Smooth muscle cell (in vitro differentiated cells): ENCODE measurements around the gene PRLHR. TPM values are rescaled to one million over a fixed set of nuclear protein-coding genes. Genes with fewer than 3 reads are reported as not detected.

Experiments used
- DNase-seq: peaks from one replicate; lab custom pipeline; 2025; ENCODE audit not compliant: unreplicated experiment; lab: John Stamatoyannopoulos, UW
- H2AFZ ChIP-seq: fragments of 200-600 bp; sonication (generic); 2 replicates; pipeline ENCODE4 v1.6.0; 2016; ENCODE audit warnings: antibody characterized with exemption, low read depth, mild to moderate bottlenecking
- H3F3A ChIP-seq: fragments of 200-600 bp; sonication (generic); 2 replicates; pipeline ENCODE4 v1.6.0; 2017; ENCODE audit warnings: antibody characterized with exemption, low read depth
- H3K27ac ChIP-seq: fragments of 200-600 bp; sonication (generic); 2 replicates; pipeline ENCODE4 v1.5.1; 2016; ENCODE audit warnings: low read depth, mild to moderate bottlenecking
- H3K27me3 ChIP-seq: fragments of 200-600 bp; sonication (generic); 2 replicates; pipeline ENCODE4 v1.6.1; 2016; ENCODE audit warnings: low read depth, mild to moderate bottlenecking
- H3K36me3 ChIP-seq: fragments of 200-600 bp; sonication (generic); 2 replicates; pipeline ENCODE4 v1.5.1; 2016; ENCODE audit warnings: low read depth
- H3K4me1 ChIP-seq: fragments of 200-600 bp; sonication (generic); 2 replicates; pipeline ENCODE4 v1.5.1; 2016; ENCODE audit warnings: low read depth
- H3K4me2 ChIP-seq: fragments of 200-600 bp; sonication (generic); 2 replicates; pipeline ENCODE4 v1.6.0; 2016; ENCODE audit warnings: mild to moderate bottlenecking
- H3K4me3 ChIP-seq: fragments of 200-600 bp; sonication (generic); 2 replicates; pipeline ENCODE4 v1.5.1; 2016; ENCODE audit warnings: mild to moderate bottlenecking
- H3K79me2 ChIP-seq: fragments of 200-600 bp; sonication (generic); 2 replicates; pipeline ENCODE4 v1.6.0; 2016; ENCODE audit warnings: low read depth, mild to moderate bottlenecking
- H3K9ac ChIP-seq: fragments of 200-600 bp; sonication (generic); 2 replicates; pipeline ENCODE4 v1.6.0; 2016; ENCODE audit warnings: low read depth
- H3K9me3 ChIP-seq: fragments of 200-600 bp; sonication (generic); replicated peaks from 2 replicates; pipeline ENCODE4 v1.5.1; 2016; ENCODE audit warnings: low read depth
- H4K20me1 ChIP-seq: fragments of 200-600 bp; sonication (generic); 2 replicates; pipeline ENCODE4 v1.6.0; 2016; ENCODE audit warnings: low read depth
- WGBS: methylation state at CpG from one replicate; pipeline ENCODE4 v1.1.7; 2016; ENCODE audit warnings: low lambda C conversion rate; 5-methylcytosine and 5-hydroxymethylcytosine counted together
- polyA plus RNA-seq: library from polyadenylated mRNA; unstranded; fragments of >200 nt; fragmentation: Nextera tagmentation; extraction: Ambion mirVana; gene quantifications from 2 replicates; pipeline ENCODE4 v1.2.1, GENCODE V29; 2016
- total RNA-seq: library from RNA; depleted of rRNA; stranded (reverse); fragments of >200 nt; gene quantifications from 2 replicates; pipeline ENCODE4 v1.2.3, GENCODE V29; 2014
- TF ChIP-seq, protein P1 (sequence below): fragments of 200-600 bp; sonication (generic); IDR thresholded peaks from 2 replicates; pipeline ENCODE4 v1.5.1; 2017; ENCODE audit warnings: borderline replicate concordance, mild to moderate bottlenecking, antibody characterized with exemption; ENCODE audit not compliant: insufficient read depth, poor library complexity, severe bottlenecking

Gene PRLHR
- total and polyA plus RNA-seq, 2 experiments from 2014 or later: not detected

DNA sequence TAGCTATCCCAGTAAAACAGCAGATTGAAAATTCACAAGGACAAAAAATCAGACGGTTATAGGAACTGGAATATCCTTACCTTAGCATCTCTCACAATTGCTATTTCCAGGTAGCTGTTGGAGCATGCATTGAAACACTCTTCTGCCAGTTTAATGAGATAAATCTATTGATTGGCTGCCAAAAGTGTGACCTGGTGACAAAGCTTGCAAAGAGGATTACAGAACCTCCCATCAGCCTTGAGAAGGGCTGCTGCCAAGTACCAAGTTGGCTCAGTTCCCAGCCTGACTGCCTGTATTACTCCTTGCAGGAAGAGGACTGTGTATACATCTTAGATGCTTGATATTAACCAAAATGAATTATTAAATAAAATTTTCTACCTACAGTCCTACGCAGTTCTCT is 5.1 kb downstream of the PRLHR start:
- no peaks in the 10 kb centered on the region for H3K79me2 ChIP-seq
- H3K4me2 ChIP-seq: no peak overlapping the region
- no peak overlapping the region for H3K9ac ChIP-seq
- TF ChIP-seq, protein P1, sequence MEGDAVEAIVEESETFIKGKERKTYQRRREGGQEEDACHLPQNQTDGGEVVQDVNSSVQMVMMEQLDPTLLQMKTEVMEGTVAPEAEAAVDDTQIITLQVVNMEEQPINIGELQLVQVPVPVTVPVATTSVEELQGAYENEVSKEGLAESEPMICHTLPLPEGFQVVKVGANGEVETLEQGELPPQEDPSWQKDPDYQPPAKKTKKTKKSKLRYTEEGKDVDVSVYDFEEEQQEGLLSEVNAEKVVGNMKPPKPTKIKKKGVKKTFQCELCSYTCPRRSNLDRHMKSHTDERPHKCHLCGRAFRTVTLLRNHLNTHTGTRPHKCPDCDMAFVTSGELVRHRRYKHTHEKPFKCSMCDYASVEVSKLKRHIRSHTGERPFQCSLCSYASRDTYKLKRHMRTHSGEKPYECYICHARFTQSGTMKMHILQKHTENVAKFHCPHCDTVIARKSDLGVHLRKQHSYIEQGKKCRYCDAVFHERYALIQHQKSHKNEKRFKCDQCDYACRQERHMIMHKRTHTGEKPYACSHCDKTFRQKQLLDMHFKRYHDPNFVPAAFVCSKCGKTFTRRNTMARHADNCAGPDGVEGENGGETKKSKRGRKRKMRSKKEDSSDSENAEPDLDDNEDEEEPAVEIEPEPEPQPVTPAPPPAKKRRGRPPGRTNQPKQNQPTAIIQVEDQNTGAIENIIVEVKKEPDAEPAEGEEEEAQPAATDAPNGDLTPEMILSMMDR: no peak
- H3K9me3 ChIP-seq: no peaks in the 10 kb centered on the region
- WGBS: 79% methylated on average over 2 of the region's 2 CpGs
- no peaks in the 10 kb centered on the region for H3F3A ChIP-seq
- no peaks in the 10 kb centered on the region for H3K36me3 ChIP-seq
- no peaks in the 10 kb centered on the region for H3K4me1 ChIP-seq
- H4K20me1 ChIP-seq: no peaks in the 10 kb centered on the region
- H2AFZ ChIP-seq: no peak overlapping the region
- H3K27ac ChIP-seq: no peak overlapping the region
- peaks cover 58% of the 10 kb centered on the region for H3K27me3 ChIP-seq
- no peak for DNase-seq
- H3K4me3 ChIP-seq: no peak overlapping the region

DNA sequence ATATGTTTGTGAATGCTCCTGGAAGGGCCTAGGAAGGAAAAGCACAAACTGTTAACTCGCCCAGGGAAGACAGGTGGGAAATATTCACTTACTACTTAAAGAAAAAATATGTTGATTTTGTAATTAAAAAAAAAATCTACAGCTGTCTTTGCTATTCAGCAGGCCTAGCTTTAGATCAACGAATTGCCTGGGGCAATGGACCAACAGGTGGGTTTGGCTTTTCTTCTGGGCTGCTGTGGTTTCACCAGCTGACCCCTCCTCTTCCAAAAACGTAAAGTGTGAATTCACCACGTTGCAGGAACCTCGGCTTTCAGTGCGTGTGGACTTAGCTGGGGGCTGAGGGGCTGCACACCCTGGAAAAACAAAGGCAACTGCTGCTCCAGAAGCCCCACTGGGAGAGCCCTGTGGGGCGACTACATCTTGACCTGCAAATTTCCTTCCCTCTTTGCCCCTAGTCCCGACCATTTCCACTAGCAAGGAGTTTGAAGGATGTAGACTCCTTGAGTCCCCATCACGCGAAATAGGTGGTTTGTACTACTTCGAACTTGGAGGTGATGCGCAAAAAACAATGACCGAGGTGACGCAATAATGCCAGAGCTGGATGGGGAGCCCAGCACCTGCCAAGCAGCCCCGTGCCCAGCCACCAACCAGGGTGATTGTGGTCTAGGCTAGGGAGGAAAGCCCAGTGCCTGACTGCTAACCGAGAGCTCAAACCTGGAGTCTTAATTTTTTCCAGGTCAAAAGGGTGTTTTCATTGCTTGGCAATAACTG is 7.4 kb downstream of the PRLHR start:
- WGBS: 80% methylated on average over 16 of the region's 16 CpGs
- Histone ChIP-seq H3K9me3 (no peaks in the 10 kb centered on the region), H3K27ac (no peak overlapping the region), H3K4me2 (no peak overlapping the region), H3K27me3 (peaks cover 36% of the 10 kb centered on the region), H3K4me3 (no peak overlapping the region), H4K20me1 (no peaks in the 10 kb centered on the region), H3K79me2 (no peaks in the 10 kb centered on the region), H3F3A (no peaks in the 10 kb centered on the region), H3K9ac (no peak overlapping the region), H2AFZ (no peak overlapping the region), H3K4me1 (no peaks in the 10 kb centered on the region), H3K36me3 (no peaks in the 10 kb centered on the region)
- TF ChIP-seq, protein P1: no peak
- no peak for DNase-seq

DNA sequence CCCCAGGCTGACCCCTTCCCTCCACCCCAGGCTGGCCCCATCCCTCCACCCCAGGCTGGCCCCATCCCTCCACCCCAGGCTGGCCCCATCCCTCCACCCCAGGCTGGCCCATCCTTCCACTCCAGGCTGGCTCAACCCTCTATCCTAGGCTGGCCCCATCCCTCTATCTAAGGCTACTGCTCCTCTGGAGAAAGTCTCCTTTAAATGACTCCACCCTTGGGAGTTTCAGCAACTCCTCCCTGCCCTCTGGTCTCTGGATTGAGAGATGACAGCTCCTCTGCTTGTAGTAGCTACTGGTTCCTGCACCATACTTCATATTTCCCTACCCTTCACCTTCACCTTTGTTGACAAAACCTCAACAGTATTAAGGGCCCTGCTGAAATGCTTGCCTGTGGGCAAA is 8.5 kb downstream of the PRLHR start:
- H3K36me3 ChIP-seq: no peaks in the 10 kb centered on the region
- H3K9ac ChIP-seq: no peak overlapping the region
- no peaks in the 10 kb centered on the region for H3K4me1 ChIP-seq
- H3F3A ChIP-seq: no peaks in the 10 kb centered on the region
- H3K27me3 ChIP-seq: peaks cover 25% of the 10 kb centered on the region
- H3K27ac ChIP-seq: no peak overlapping the region
- H3K79me2 ChIP-seq: no peaks in the 10 kb centered on the region
- no peak overlapping the region for H2AFZ ChIP-seq
- TF ChIP-seq, protein P1: no peak
- no peaks in the 10 kb centered on the region for H4K20me1 ChIP-seq
- H3K4me2 ChIP-seq: no peak overlapping the region
- no peak overlapping the region for H3K4me3 ChIP-seq
- H3K9me3 ChIP-seq: no peaks in the 10 kb centered on the region
- DNase-seq: no peak

DNA sequence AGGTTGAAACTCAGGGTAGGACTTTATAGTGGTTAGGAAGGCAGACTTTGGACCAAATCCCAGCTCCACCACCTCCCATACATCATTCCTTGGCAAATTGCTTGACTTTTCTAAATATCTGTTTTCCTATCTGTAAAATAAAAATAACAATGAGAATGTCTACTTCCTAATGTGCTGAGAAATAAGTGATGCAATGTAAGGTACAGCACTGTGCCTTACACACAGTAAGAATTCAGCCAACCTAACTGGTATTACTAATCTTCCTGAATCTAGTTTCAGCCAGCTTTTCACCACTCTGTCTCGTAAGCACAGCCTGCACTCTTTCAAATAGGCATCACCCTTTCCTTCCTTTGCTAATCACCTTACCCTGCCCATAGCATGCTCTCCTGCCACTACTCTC is 9.7 kb downstream of the PRLHR start:
- 74% methylated on average over 1 of the region's 1 CpG for WGBS

More for the DNA sequence above, 9.7 kb downstream of the PRLHR start:
- Histone ChIP-seq H3K9ac (no peak overlapping the region), H3K27ac (no peak overlapping the region), H3K27me3 (peaks cover 21% of the 10 kb centered on the region), H3K4me3 (no peak overlapping the region), H3K9me3 (no peaks in the 10 kb centered on the region), H3K4me1 (no peaks in the 10 kb centered on the region), H3F3A (no peaks in the 10 kb centered on the region), H3K4me2 (no peak overlapping the region), H2AFZ (no peak overlapping the region), H4K20me1 (no peaks in the 10 kb centered on the region), H3K36me3 (no peaks in the 10 kb centered on the region), H3K79me2 (no peaks in the 10 kb centered on the region)
- no peak for DNase-seq
- TF ChIP-seq, protein P1: no peak
